SU-DHL-6 (cell line): ENCODE results near the gene DIPK1B.

Experiments
- CTCF ChIP-seq: fragments of 200-600 bp; sonication (generic); IDR thresholded peaks from one replicate; pipeline ENCODE4 v1.5.1; 2017; ENCODE audit warnings: antibody characterized with exemption, mild to moderate bottlenecking, low read length, moderate library complexity; ENCODE audit not compliant: insufficient read depth, poor library complexity, severe bottlenecking
- EZH2phosphoT487 ChIP-seq: fragments of 200-600 bp; sonication (generic), shearing (Covaris generic); conservative IDR thresholded peaks from 2 replicates; pipeline ENCODE4 v1.6.1; 2018; ENCODE audit warnings: mild to moderate bottlenecking, antibody characterized with exemption, low read length, moderate library complexity, mixed read lengths

- no peak for TF ChIP-seq CTCF
- TF ChIP-seq EZH2phosphoT487, result no peak
Observed at GRCh38 chr9:136665704-136666371, 46.5 kb upstream of the DIPK1B start.
